ENCODE results near the gene CYP26A1. TPM values are rescaled to one million over a fixed set of nuclear protein-coding genes. Genes with fewer than 3 reads are reported as not detected.

CYP26A1 gene
- total RNA-seq, 1 donor = not detected

- Histone ChIP-seq H3K36me3 (ENCODE audit: insufficient read depth, low read length) (no peaks in the 10 kb centered on the region), H3K27me3 (ENCODE audit: insufficient read depth, low read length) (no peaks in the 10 kb centered on the region), H3K9me3 (ENCODE audit: low read depth, low read length) (no peaks in the 10 kb centered on the region), H3K79me2 (ENCODE audit: insufficient read depth, low read length) (no peaks in the 10 kb centered on the region), H3K27ac (ENCODE audit: low read depth, low read length) (no peak overlapping the region), H2AFZ (ENCODE audit: low read length) (no peak overlapping the region), H3K4me3 (ENCODE audit: insufficient read depth, low read length) (no peak overlapping the region), H3K4me2 (ENCODE audit: insufficient read depth, low read length) (no peak overlapping the region), H3K4me1 (ENCODE audit: insufficient read depth, low read length) (no peaks in the 10 kb centered on the region), H4K20me1 (ENCODE audit: insufficient read depth, low read length) (no peaks in the 10 kb centered on the region)
- no peak for DNase-seq (ENCODE audit: insufficient read length, low spot score, missing footprints)
- no peak for TF ChIP-seq CTCF (IDR thresholded peaks at IDR 0.05; ENCODE audit: extremely low read depth, low read depth, low read length)
These were observed 16.9 kb downstream of the CYP26A1 start for GRCh38 chr10:93090619-93091018.

- DNase-seq (ENCODE audit: insufficient read length, low spot score, missing footprints) = no peak
- no peaks in the 10 kb centered on the region for H3K27me3 ChIP-seq (ENCODE audit: insufficient read depth, low read length)
- no peaks in the 10 kb centered on the region for H3K36me3 ChIP-seq (ENCODE audit: insufficient read depth, low read length)
- H3K4me2 ChIP-seq (ENCODE audit: insufficient read depth, low read length) = no peak overlapping the region
- H3K27ac ChIP-seq (ENCODE audit: low read depth, low read length) = no peak overlapping the region
- H4K20me1 ChIP-seq (ENCODE audit: insufficient read depth, low read length) = no peaks in the 10 kb centered on the region
- no peaks in the 10 kb centered on the region for H3K79me2 ChIP-seq (ENCODE audit: insufficient read depth, low read length)
- no peak for TF ChIP-seq CTCF (IDR thresholded peaks at IDR 0.05; ENCODE audit: extremely low read depth, low read depth, low read length)
- no peak overlapping the region for H3K4me3 ChIP-seq (ENCODE audit: insufficient read depth, low read length)
- no peak overlapping the region for H2AFZ ChIP-seq (ENCODE audit: low read length)
- no peaks in the 10 kb centered on the region for H3K9me3 ChIP-seq (ENCODE audit: low read depth, low read length)
- no peaks in the 10 kb centered on the region for H3K4me1 ChIP-seq (ENCODE audit: insufficient read depth, low read length)
These were observed 18.3 kb downstream of the CYP26A1 start for GRCh38 chr10:93091960-93092359.

- no peak for TF ChIP-seq CTCF (IDR thresholded peaks at IDR 0.05; ENCODE audit: extremely low read depth, low read depth, low read length)
- Histone ChIP-seq H3K27me3 (ENCODE audit: insufficient read depth, low read length) (no peaks in the 10 kb centered on the region), H3K4me2 (ENCODE audit: insufficient read depth, low read length) (no peak overlapping the region), H3K79me2 (ENCODE audit: insufficient read depth, low read length) (no peaks in the 10 kb centered on the region), H3K9me3 (ENCODE audit: low read depth, low read length) (no peaks in the 10 kb centered on the region), H4K20me1 (ENCODE audit: insufficient read depth, low read length) (no peaks in the 10 kb centered on the region), H3K36me3 (ENCODE audit: insufficient read depth, low read length) (no peaks in the 10 kb centered on the region), H2AFZ (ENCODE audit: low read length) (no peak overlapping the region), H3K4me1 (ENCODE audit: insufficient read depth, low read length) (no peaks in the 10 kb centered on the region), H3K4me3 (ENCODE audit: insufficient read depth, low read length) (no peak overlapping the region), H3K27ac (ENCODE audit: low read depth, low read length) (no peak overlapping the region)
- DNase-seq (ENCODE audit: insufficient read length, low spot score, missing footprints) = no peak
These were observed 21.5 kb downstream of the CYP26A1 start for GRCh38 chr10:93095225-93095624.

GRCh38 chr10:93096901-93097300, 23.2 kb downstream of the CYP26A1 start:
- H4K20me1 ChIP-seq (ENCODE audit: insufficient read depth, low read length) = no peaks in the 10 kb centered on the region
- DNase-seq (ENCODE audit: insufficient read length, low spot score, missing footprints) = no peak
- no peaks in the 10 kb centered on the region for H3K79me2 ChIP-seq (ENCODE audit: insufficient read depth, low read length)
- H3K27me3 ChIP-seq (ENCODE audit: insufficient read depth, low read length) = no peaks in the 10 kb centered on the region
- no peaks in the 10 kb centered on the region for H3K36me3 ChIP-seq (ENCODE audit: insufficient read depth, low read length)
- no peak overlapping the region for H3K4me2 ChIP-seq (ENCODE audit: insufficient read depth, low read length)
- no peaks in the 10 kb centered on the region for H3K9me3 ChIP-seq (ENCODE audit: low read depth, low read length)
- no peaks in the 10 kb centered on the region for H3K4me1 ChIP-seq (ENCODE audit: insufficient read depth, low read length)
- H3K4me3 ChIP-seq (ENCODE audit: insufficient read depth, low read length) = no peak overlapping the region
- no peak for TF ChIP-seq CTCF (IDR thresholded peaks at IDR 0.05; ENCODE audit: extremely low read depth, low read depth, low read length)
- H3K27ac ChIP-seq (ENCODE audit: low read depth, low read length) = no peak overlapping the region
- H2AFZ ChIP-seq (ENCODE audit: low read length) = no peak overlapping the region
